ENCODE measurements around the gene SYMPK.

DNA sequence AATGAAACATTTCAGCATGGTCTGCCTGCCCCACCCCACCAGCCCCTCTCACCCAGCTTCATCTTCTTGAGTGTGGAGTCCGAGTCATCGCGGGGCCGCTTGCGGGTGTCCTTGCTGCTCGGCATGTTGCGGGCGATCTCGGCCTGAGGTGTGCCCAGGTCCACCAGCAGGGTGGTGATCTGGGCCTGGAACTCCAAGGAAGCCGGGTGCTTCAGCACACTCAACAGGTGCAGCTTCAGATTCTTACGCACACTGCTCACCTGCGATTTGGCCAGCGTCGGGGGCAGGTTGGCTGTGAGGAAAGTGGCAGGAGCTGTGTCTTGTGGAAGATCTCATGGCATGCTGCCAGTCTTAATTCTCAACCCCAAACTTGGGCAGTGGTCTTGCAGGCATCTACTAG, 20.7 kb downstream of the SYMPK start:
- TF ChIP-seq POLR2AphosphoS5 (IDR thresholded peaks at IDR 0.05; ENCODE audit: low read depth) (no peak), GABPA (IDR thresholded peaks at IDR 0.05; ENCODE audit: low read depth) (no peak), SPI1 (IDR thresholded peaks at IDR 0.05; ENCODE audit: borderline replicate concordance, low read depth) (no peak)
- TF ChIP-seq, protein P1, sequence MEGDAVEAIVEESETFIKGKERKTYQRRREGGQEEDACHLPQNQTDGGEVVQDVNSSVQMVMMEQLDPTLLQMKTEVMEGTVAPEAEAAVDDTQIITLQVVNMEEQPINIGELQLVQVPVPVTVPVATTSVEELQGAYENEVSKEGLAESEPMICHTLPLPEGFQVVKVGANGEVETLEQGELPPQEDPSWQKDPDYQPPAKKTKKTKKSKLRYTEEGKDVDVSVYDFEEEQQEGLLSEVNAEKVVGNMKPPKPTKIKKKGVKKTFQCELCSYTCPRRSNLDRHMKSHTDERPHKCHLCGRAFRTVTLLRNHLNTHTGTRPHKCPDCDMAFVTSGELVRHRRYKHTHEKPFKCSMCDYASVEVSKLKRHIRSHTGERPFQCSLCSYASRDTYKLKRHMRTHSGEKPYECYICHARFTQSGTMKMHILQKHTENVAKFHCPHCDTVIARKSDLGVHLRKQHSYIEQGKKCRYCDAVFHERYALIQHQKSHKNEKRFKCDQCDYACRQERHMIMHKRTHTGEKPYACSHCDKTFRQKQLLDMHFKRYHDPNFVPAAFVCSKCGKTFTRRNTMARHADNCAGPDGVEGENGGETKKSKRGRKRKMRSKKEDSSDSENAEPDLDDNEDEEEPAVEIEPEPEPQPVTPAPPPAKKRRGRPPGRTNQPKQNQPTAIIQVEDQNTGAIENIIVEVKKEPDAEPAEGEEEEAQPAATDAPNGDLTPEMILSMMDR (IDR thresholded peaks at IDR 0.05; ENCODE audit: insufficient read depth, low read length), result no peak
- TF ChIP-seq, protein P2, sequence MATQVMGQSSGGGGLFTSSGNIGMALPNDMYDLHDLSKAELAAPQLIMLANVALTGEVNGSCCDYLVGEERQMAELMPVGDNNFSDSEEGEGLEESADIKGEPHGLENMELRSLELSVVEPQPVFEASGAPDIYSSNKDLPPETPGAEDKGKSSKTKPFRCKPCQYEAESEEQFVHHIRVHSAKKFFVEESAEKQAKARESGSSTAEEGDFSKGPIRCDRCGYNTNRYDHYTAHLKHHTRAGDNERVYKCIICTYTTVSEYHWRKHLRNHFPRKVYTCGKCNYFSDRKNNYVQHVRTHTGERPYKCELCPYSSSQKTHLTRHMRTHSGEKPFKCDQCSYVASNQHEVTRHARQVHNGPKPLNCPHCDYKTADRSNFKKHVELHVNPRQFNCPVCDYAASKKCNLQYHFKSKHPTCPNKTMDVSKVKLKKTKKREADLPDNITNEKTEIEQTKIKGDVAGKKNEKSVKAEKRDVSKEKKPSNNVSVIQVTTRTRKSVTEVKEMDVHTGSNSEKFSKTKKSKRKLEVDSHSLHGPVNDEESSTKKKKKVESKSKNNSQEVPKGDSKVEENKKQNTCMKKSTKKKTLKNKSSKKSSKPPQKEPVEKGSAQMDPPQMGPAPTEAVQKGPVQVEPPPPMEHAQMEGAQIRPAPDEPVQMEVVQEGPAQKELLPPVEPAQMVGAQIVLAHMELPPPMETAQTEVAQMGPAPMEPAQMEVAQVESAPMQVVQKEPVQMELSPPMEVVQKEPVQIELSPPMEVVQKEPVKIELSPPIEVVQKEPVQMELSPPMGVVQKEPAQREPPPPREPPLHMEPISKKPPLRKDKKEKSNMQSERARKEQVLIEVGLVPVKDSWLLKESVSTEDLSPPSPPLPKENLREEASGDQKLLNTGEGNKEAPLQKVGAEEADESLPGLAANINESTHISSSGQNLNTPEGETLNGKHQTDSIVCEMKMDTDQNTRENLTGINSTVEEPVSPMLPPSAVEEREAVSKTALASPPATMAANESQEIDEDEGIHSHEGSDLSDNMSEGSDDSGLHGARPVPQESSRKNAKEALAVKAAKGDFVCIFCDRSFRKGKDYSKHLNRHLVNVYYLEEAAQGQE (IDR thresholded peaks at IDR 0.05; ENCODE audit: insufficient replicate concordance, low read depth), result no peak

All from HL-60 (cell line).